ENCODE results near the gene DIPK1A. TPM values are rescaled to one million over a fixed set of nuclear protein-coding genes. Genes with fewer than 3 reads are reported as not detected.

DIPK1A gene
- total RNA-seq, 1 donor from 2014 or later, result 7.2 TPM

DNA sequence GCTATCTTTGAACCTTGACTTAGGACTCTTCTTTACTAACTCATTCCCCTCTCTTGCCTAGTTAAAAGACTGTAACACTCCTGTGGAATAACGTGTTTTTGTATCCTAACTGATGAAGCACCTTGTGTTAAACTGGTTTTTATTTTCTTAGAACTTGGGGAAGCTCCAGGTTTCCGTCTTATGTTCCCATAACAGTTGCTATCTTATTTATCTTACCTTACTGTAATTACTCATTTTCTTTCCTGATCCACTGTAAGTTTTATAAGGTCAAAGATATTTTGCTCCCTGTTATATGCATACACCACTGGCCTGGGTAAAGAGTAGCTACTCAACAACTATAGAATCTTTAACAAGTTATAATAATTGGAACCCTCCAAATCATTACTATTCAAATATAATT, 86.3 kb downstream of the DIPK1A start:
- Mint-ChIP-seq H3K9me3 (ENCODE audit: unreplicated experiment) (peaks cover 1% of the 10 kb centered on the region), H3K27me3 (ENCODE audit: unreplicated experiment) (no peaks in the 10 kb centered on the region), H3K4me3 (ENCODE audit: unreplicated experiment) (no peak overlapping the region), H3K36me3 (ENCODE audit: unreplicated experiment) (no peaks in the 10 kb centered on the region), H3K4me1 (ENCODE audit: low read depth, unreplicated experiment) (peaks cover 3% of the 10 kb centered on the region), H3K27ac (ENCODE audit: unreplicated experiment) (no peak overlapping the region)
- TF ChIP-seq, protein P1, sequence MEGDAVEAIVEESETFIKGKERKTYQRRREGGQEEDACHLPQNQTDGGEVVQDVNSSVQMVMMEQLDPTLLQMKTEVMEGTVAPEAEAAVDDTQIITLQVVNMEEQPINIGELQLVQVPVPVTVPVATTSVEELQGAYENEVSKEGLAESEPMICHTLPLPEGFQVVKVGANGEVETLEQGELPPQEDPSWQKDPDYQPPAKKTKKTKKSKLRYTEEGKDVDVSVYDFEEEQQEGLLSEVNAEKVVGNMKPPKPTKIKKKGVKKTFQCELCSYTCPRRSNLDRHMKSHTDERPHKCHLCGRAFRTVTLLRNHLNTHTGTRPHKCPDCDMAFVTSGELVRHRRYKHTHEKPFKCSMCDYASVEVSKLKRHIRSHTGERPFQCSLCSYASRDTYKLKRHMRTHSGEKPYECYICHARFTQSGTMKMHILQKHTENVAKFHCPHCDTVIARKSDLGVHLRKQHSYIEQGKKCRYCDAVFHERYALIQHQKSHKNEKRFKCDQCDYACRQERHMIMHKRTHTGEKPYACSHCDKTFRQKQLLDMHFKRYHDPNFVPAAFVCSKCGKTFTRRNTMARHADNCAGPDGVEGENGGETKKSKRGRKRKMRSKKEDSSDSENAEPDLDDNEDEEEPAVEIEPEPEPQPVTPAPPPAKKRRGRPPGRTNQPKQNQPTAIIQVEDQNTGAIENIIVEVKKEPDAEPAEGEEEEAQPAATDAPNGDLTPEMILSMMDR (IDR thresholded peaks at IDR 0.05; ENCODE audit: partially characterized antibody, unreplicated experiment), result no peak
- no peak for DNase-seq

DNA sequence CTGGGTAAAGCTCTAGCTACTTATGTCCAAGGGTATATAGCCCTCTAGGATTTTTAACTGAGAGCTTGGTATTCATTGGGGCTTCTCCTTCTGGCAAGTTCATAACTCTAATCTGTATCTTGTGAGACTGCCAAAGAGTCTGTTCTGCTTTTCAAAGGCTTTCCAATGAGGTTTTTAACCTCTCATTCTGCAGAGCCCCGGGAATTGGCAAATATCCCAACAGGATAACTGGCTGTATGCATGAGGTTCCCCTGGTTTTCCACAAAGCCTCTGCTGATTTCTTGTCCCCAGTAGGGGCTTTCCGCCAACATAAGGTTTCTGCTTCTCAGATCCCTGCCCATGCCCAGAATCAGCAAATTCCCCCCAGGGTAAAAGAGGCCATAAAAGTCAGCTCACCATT, 88.5 kb downstream of the DIPK1A start:
- H3K9me3 Mint-ChIP-seq (ENCODE audit: unreplicated experiment), result peaks cover 1% of the 10 kb centered on the region
- H3K27me3 Mint-ChIP-seq (ENCODE audit: unreplicated experiment), result no peaks in the 10 kb centered on the region
- DNase-seq, result no peak
- no peaks in the 10 kb centered on the region for H3K36me3 Mint-ChIP-seq (ENCODE audit: unreplicated experiment)
- H3K4me3 Mint-ChIP-seq (ENCODE audit: unreplicated experiment), result no peak overlapping the region
- TF ChIP-seq, protein P1 (IDR thresholded peaks at IDR 0.05; ENCODE audit: partially characterized antibody, unreplicated experiment), result no peak
- peaks cover 3% of the 10 kb centered on the region for H3K4me1 Mint-ChIP-seq (ENCODE audit: low read depth, unreplicated experiment)
- H3K27ac Mint-ChIP-seq (ENCODE audit: unreplicated experiment), result no peak overlapping the region

DNA sequence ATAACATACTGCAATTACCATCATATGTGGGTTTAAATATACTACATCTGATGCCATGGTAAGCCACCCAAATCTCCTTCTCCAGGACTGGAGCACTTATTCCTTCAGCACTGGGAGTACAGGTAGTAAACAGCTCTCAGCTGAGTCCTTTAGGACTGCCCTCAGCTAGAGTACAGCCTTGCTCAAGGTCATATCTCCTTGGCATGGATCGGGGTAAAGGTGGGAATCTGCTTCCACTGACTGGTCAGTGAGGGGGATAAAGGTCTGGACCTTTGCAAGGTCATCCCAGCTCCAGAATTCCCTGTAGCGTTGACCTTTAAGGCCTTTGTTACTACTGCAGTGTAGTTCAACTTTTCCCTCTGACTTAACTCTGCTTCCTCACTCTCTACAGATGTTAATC, 90.7 kb downstream of the DIPK1A start:
- H3K9me3 Mint-ChIP-seq (ENCODE audit: unreplicated experiment), result no peaks in the 10 kb centered on the region
- DNase-seq, result no peak
- H3K36me3 Mint-ChIP-seq (ENCODE audit: unreplicated experiment), result no peaks in the 10 kb centered on the region
- no peak overlapping the region for H3K27ac Mint-ChIP-seq (ENCODE audit: unreplicated experiment)
- no peaks in the 10 kb centered on the region for H3K27me3 Mint-ChIP-seq (ENCODE audit: unreplicated experiment)
- TF ChIP-seq, protein P1 (IDR thresholded peaks at IDR 0.05; ENCODE audit: partially characterized antibody, unreplicated experiment), result no peak
- no peak overlapping the region for H3K4me3 Mint-ChIP-seq (ENCODE audit: unreplicated experiment)
- no peaks in the 10 kb centered on the region for H3K4me1 Mint-ChIP-seq (ENCODE audit: low read depth, unreplicated experiment)

DNA sequence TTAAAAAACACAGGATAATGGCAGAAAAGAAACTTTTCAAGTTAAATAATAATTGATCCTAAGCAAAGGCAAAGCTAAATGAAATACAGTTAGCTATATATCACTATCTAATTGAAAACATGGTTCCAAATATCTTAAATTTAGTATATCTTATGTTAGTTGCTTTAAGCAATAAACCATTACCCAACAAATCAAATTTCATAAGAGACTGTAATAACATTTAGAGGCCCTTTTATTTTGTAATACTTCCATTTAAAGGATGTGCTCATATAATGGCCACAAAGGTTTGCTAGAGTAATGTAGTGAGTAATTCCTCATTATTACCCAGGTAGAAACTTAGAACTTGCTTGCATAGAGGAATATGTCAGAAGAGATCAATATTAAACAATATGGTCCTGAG, 97.1 kb downstream of the DIPK1A start:
- no peaks in the 10 kb centered on the region for H3K9me3 Mint-ChIP-seq (ENCODE audit: unreplicated experiment)
- TF ChIP-seq, protein P1 (IDR thresholded peaks at IDR 0.05; ENCODE audit: partially characterized antibody, unreplicated experiment), result no peak
- H3K27me3 Mint-ChIP-seq (ENCODE audit: unreplicated experiment), result no peaks in the 10 kb centered on the region
- no peak for DNase-seq
- no peak overlapping the region for H3K4me3 Mint-ChIP-seq (ENCODE audit: unreplicated experiment)
- H3K4me1 Mint-ChIP-seq (ENCODE audit: low read depth, unreplicated experiment), result no peaks in the 10 kb centered on the region
- no peaks in the 10 kb centered on the region for H3K36me3 Mint-ChIP-seq (ENCODE audit: unreplicated experiment)
- no peak overlapping the region for H3K27ac Mint-ChIP-seq (ENCODE audit: unreplicated experiment)

DNA sequence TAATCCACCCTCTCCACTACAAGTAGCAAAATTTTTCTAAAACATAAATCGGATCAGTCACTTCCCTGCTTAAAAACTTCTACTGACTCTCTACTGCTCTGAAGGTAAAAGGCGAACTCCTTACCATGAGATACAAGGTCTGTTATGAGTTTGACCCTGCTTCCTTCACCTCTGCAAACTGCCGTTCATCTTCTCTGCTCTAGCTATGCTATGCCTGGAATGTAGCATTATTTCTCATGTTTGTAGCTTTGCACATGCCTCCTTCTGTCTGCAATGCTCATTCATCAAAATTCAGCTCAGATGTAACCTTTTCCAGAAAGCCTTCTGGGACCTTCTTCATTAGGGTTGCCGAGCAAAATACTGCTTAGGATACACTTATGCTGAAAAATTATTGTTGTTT, 98.7 kb downstream of the DIPK1A start:
- Mint-ChIP-seq H3K36me3 (ENCODE audit: unreplicated experiment) (no peaks in the 10 kb centered on the region), H3K4me3 (ENCODE audit: unreplicated experiment) (no peak overlapping the region), H3K27ac (ENCODE audit: unreplicated experiment) (no peak overlapping the region), H3K27me3 (ENCODE audit: unreplicated experiment) (no peaks in the 10 kb centered on the region), H3K9me3 (ENCODE audit: unreplicated experiment) (no peaks in the 10 kb centered on the region), H3K4me1 (ENCODE audit: low read depth, unreplicated experiment) (peaks cover 2% of the 10 kb centered on the region)
- DNase-seq, result no peak
- TF ChIP-seq, protein P1 (IDR thresholded peaks at IDR 0.05; ENCODE audit: partially characterized antibody, unreplicated experiment), result no peak
